ENCODE results near the gene BMPR1B. TPM values are rescaled to one million over a fixed set of nuclear protein-coding genes. Genes with fewer than 3 reads are reported as not detected.

The BMPR1B gene
- total RNA-seq, 2 donors from 2014 or later: 28.6 to 59.8 TPM

DNA sequence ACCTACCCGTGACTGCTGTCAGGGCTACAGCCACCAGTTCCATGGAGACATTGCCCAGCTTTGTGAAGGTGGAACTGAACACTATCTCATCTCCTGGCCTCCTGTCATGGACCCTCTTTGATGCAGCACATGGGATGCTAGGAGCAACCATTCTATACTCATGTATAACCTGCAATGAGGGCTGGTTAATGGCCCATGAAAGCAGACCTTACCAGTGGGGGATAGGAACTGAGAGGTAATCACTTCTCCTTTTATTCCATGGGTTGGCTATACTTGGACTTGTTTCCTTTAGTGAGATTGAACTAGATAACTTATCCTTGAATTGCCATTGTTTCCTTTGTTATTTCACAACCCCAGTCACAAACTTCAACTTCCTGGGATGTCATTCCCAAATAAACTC lies 310.6 kb downstream of the BMPR1B start:
- WGBS: 94% methylated on average over 1 of the region's 1 CpG
- no peaks in the 10 kb centered on the region for H3K27me3 ChIP-seq (replicated peaks; ENCODE audit: insufficient read depth)
- intact Hi-C loops (cut with DNase I): no loop called here
- H3K4me1 ChIP-seq (replicated peaks): no peaks in the 10 kb centered on the region
- H3K4me3 ChIP-seq: no peak overlapping the region
- H3K27ac ChIP-seq: no peak overlapping the region
- H3K36me3 ChIP-seq: no peaks in the 10 kb centered on the region
- no peaks in the 10 kb centered on the region for H3K9me3 ChIP-seq
- TF ChIP-seq POLR2AphosphoS5 (IDR thresholded peaks at IDR 0.05) (no peak), POLR2A (IDR thresholded peaks at IDR 0.05) (no peak)
- TF ChIP-seq, protein P1, sequence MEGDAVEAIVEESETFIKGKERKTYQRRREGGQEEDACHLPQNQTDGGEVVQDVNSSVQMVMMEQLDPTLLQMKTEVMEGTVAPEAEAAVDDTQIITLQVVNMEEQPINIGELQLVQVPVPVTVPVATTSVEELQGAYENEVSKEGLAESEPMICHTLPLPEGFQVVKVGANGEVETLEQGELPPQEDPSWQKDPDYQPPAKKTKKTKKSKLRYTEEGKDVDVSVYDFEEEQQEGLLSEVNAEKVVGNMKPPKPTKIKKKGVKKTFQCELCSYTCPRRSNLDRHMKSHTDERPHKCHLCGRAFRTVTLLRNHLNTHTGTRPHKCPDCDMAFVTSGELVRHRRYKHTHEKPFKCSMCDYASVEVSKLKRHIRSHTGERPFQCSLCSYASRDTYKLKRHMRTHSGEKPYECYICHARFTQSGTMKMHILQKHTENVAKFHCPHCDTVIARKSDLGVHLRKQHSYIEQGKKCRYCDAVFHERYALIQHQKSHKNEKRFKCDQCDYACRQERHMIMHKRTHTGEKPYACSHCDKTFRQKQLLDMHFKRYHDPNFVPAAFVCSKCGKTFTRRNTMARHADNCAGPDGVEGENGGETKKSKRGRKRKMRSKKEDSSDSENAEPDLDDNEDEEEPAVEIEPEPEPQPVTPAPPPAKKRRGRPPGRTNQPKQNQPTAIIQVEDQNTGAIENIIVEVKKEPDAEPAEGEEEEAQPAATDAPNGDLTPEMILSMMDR (IDR thresholded peaks at IDR 0.05): no peak
- no peak for DNase-seq (ENCODE audit: low spot score)

DNA sequence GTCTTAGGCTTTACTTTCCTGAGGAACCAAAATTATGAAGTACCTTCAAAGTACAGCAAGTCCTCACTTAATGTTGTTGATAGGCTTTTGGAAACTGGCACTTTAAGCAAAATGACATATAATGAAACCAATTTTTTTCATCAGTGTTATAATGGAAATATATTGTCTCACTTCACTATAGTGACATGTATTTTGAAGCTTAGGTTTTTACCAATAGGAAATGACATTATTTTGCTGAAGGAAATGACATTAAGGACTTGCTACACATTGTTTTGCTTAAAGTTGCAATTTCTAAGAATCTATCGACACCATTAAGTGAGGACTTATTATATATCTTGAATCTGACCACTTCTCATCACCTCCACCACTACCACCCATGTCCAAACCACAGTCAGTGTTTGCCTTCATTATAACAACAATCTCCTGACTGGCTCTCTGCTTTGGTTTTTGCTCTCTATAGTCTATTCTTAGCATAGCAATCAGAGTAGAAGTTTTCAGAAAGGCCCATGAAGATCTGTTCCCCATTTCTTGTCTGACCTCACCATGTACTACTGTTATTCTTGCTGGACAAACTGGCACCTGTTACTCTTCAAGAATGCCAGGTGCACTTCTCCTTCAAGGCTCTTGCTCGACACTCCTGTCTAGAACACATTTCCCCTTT lies 311.2 kb downstream of the BMPR1B start:
- TF ChIP-seq POLR2AphosphoS5 (IDR thresholded peaks at IDR 0.05) (no peak), POLR2A (IDR thresholded peaks at IDR 0.05) (no peak)
- TF ChIP-seq, protein P1 (IDR thresholded peaks at IDR 0.05): no peak
- Histone ChIP-seq H3K9me3 (no peaks in the 10 kb centered on the region), H3K36me3 (no peaks in the 10 kb centered on the region), H3K27me3 (replicated peaks; ENCODE audit: insufficient read depth) (no peaks in the 10 kb centered on the region), H3K4me3 (no peak overlapping the region), H3K4me1 (replicated peaks) (no peaks in the 10 kb centered on the region), H3K27ac (no peak overlapping the region)
- DNase-seq (ENCODE audit: low spot score): no peak
- WGBS: 91% methylated on average over 2 of the region's 2 CpGs
- intact Hi-C loops (cut with DNase I): no loop called here

DNA sequence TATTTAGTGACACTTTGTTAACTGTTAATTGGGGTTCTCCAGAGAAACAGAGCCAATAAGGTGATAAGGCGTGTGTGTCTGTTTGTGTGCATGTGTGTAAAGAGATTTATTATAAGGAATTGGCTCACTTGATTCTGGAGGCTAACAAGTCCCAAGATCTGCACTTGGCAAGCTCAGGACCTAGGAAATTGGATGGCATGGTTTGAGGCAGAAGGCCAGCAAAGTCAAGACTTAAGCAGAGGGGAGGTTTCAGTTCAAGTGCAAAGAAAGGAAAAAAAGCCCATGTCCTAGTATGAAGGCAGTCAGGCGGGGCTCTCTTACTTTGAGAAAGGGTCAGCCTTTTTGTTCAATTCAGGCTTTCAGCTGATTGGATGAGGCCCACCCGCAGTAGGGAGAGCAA lies 314.1 kb downstream of the BMPR1B start:
- Histone ChIP-seq H3K4me1 (replicated peaks) (no peaks in the 10 kb centered on the region), H3K27ac (no peak overlapping the region), H3K9me3 (no peaks in the 10 kb centered on the region), H3K27me3 (replicated peaks; ENCODE audit: insufficient read depth) (no peaks in the 10 kb centered on the region), H3K4me3 (no peak overlapping the region), H3K36me3 (no peaks in the 10 kb centered on the region)
- TF ChIP-seq POLR2A (IDR thresholded peaks at IDR 0.05) (no peak), POLR2AphosphoS5 (IDR thresholded peaks at IDR 0.05) (no peak)
- TF ChIP-seq, protein P1 (IDR thresholded peaks at IDR 0.05): no peak
- 91% methylated on average over 3 of the region's 3 CpGs for WGBS
- DNase-seq (ENCODE audit: low spot score): no peak
- intact Hi-C loops (cut with DNase I): no loop called here

DNA sequence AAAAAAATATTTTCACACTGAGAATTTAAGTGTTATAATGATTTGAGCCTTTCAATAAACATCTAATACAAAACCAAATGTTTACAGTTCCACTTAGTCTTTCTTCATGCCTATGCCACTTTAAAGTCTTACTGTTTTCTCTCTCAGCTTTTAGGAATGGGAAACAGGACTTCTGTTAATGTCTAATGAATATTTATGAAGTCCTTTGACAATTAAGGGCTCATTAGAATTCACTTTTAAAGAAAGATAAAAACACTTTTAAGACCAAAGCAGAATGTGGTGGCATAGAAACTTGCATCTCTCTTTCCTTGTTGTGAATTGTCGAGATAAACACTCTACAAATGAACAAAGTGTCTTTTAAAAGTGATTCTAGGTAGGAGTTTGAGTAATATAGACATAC lies 315.9 kb downstream of the BMPR1B start:
- TF ChIP-seq POLR2AphosphoS5 (IDR thresholded peaks at IDR 0.05) (no peak), POLR2A (IDR thresholded peaks at IDR 0.05) (no peak)
- TF ChIP-seq, protein P1 (IDR thresholded peaks at IDR 0.05): no peak
- H3K27me3 ChIP-seq (replicated peaks; ENCODE audit: insufficient read depth): no peaks in the 10 kb centered on the region
- no peak for DNase-seq (ENCODE audit: low spot score)
- H3K9me3 ChIP-seq: no peaks in the 10 kb centered on the region
- 92% methylated on average over 1 of the region's 1 CpG for WGBS
- H3K27ac ChIP-seq: no peak overlapping the region
- H3K4me1 ChIP-seq (replicated peaks): no peaks in the 10 kb centered on the region
- H3K4me3 ChIP-seq: no peak overlapping the region
- intact Hi-C loops (cut with DNase I): no loop called here
- no peaks in the 10 kb centered on the region for H3K36me3 ChIP-seq

DNA sequence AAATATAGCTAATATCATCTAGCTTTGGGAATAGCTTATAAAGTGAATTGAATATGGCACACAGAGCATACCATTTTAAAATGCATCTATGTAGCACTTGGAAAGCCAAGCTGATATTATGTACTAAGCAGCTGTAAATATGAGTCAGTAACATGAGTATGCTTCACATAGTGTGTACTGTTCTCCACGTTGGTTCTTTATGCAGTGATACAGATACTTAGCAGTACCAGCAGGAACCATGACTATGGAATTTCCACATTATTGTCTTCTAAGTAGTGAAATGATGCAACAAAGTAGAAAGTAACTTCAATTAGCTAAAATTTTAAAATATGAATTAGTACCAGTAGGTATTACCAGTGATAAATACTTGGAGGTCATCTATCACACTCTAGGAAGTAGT lies 320.1 kb downstream of the BMPR1B start:
- no peak for DNase-seq (ENCODE audit: low spot score)
- intact Hi-C loops (cut with DNase I): no loop called here
- Histone ChIP-seq H3K4me3 (no peak overlapping the region), H3K9me3 (no peaks in the 10 kb centered on the region), H3K4me1 (replicated peaks) (no peaks in the 10 kb centered on the region), H3K27me3 (replicated peaks; ENCODE audit: insufficient read depth) (no peaks in the 10 kb centered on the region), H3K36me3 (no peaks in the 10 kb centered on the region), H3K27ac (no peak overlapping the region)
- WGBS: 73% methylated on average over 1 of the region's 1 CpG
- TF ChIP-seq, protein P1 (IDR thresholded peaks at IDR 0.05): no peak
- TF ChIP-seq POLR2A (IDR thresholded peaks at IDR 0.05) (no peak), POLR2AphosphoS5 (IDR thresholded peaks at IDR 0.05) (no peak)

Data from prostate gland (tissue), 2 donors.